ENCODE results near the gene ING5. TPM values are rescaled to one million over a fixed set of nuclear protein-coding genes. Genes with fewer than 3 reads are reported as not detected.

ING5 gene
- total and polyA plus RNA-seq, 8 donors: 19.9 to 160 (median 32.4) TPM

DNA sequence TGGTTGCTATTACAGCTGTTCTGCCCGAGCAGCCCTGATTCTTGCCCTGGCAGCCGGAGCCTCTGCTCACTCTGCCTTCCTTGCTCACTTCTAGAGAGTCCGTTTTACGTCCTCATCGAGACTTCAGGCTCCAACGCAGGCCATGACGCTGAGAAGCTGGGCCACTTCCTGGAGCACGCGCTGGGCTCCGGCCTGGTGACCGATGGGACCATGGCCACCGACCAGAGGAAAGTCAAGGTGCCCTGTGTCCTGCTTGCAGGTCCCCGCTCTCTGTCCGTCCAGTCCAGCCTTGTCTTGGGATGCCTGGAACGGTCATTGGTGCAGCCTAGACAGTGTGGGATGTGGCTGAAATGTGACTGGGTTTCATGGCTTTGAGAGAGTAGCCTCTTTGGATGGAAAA lies 49.3 kb downstream of the ING5 start:
- Histone ChIP-seq H3K36me3 (peaks cover 24 to 97% (median 92%) of the 10 kb centered on the region in 4 donors), H3K27ac (no peak overlapping the region), H3K9me3 (no peaks in the 10 kb centered on the region), H3K4me3 (no peak overlapping the region), H3K27me3 (no peaks in the 10 kb centered on the region), H3K4me1 (no peaks in the 10 kb centered on the region)
- TF ChIP-seq EP300 (IDR thresholded peaks at IDR 0.05): no peak
- TF ChIP-seq POLR2AphosphoS5 (IDR thresholded peaks at IDR 0.05): no peak
- no peak for TF ChIP-seq POLR2A (IDR thresholded peaks at IDR 0.05)
- TF ChIP-seq, protein P1, sequence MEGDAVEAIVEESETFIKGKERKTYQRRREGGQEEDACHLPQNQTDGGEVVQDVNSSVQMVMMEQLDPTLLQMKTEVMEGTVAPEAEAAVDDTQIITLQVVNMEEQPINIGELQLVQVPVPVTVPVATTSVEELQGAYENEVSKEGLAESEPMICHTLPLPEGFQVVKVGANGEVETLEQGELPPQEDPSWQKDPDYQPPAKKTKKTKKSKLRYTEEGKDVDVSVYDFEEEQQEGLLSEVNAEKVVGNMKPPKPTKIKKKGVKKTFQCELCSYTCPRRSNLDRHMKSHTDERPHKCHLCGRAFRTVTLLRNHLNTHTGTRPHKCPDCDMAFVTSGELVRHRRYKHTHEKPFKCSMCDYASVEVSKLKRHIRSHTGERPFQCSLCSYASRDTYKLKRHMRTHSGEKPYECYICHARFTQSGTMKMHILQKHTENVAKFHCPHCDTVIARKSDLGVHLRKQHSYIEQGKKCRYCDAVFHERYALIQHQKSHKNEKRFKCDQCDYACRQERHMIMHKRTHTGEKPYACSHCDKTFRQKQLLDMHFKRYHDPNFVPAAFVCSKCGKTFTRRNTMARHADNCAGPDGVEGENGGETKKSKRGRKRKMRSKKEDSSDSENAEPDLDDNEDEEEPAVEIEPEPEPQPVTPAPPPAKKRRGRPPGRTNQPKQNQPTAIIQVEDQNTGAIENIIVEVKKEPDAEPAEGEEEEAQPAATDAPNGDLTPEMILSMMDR (IDR thresholded peaks at IDR 0.05): no peak
- 88 to 96% (median 95%) methylated on average over 13 to 15 of the region's 15 CpGs for WGBS, 5 donors
- DNase-seq: no peak
- intact Hi-C loops (cut with DNase I; ENCODE audit: low total_unique reads): no loop called here

DNA sequence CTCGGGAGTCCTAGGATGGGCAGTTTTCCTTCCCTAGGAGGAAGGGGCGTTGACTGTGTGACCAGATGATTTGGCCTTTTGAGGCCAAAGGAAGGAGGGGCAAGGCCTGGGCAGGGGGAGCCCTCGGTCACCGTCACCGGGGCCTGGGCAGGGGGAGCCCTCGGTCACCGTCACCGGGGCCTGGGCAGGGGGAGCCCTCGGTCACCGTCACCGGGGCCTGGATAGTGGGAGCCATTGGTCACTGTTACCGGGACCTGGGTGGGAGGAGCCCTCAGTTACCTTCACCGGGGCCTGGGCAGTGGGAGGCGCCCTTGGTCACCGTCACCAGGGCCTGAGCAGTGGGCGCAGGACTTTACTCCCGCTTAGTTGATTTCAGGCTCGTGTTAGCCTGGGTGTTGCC lies 49.9 kb downstream of the ING5 start:
- H3K4me1 ChIP-seq: no peaks in the 10 kb centered on the region
- no peak overlapping the region for H3K27ac ChIP-seq
- DNase-seq: no peak
- intact Hi-C loops (cut with DNase I; ENCODE audit: low total_unique reads): no loop called here
- H3K36me3 ChIP-seq: peaks cover 30 to 97% (median 93%) of the 10 kb centered on the region in 4 donors
- TF ChIP-seq EP300 (IDR thresholded peaks at IDR 0.05) (no peak), POLR2AphosphoS5 (IDR thresholded peaks at IDR 0.05) (no peak), POLR2A (IDR thresholded peaks at IDR 0.05) (no peak)
- TF ChIP-seq, protein P1 (IDR thresholded peaks at IDR 0.05): no peak
- H3K27me3 ChIP-seq: no peaks in the 10 kb centered on the region
- 88 to 95% (median 95%) methylated on average over 8 to 18 of the region's 18 CpGs for WGBS, 5 donors
- H3K4me3 ChIP-seq: no peak overlapping the region
- no peaks in the 10 kb centered on the region for H3K9me3 ChIP-seq

DNA sequence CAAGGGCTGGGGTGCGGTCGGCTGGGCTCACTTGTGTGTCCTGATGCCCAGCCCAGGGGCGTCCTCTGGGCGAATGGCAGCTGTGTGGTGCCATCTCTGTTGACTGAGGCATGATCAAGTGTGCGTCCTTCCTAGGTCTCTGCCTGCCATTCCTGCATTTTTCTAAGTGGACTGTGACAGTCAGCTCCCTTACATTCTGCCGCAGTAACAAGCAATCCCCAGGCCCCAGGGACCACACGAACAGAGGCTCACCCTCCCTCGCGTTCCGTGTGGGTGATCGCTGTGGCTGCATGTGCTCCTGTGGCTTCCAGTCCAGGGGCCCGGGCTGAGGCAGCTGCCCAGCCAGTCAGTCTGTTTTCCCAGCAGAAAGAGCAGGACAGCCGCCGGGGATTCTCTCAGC lies 50.4 kb downstream of the ING5 start:
- WGBS, 5 donors: 95 to 98% (median 98%) methylated on average over 6 to 14 of the region's 14 CpGs
- H3K36me3 ChIP-seq: peaks cover 31 to 97% (median 95%) of the 10 kb centered on the region in 4 donors
- no peaks in the 10 kb centered on the region for H3K27me3 ChIP-seq
- H3K4me3 ChIP-seq: no peak overlapping the region
- intact Hi-C loops (cut with DNase I; ENCODE audit: low total_unique reads): no loop called here
- no peaks in the 10 kb centered on the region for H3K9me3 ChIP-seq
- TF ChIP-seq, protein P1 (IDR thresholded peaks at IDR 0.05): no peak
- no peak for TF ChIP-seq POLR2AphosphoS5 (IDR thresholded peaks at IDR 0.05)
- no peak for TF ChIP-seq EP300 (IDR thresholded peaks at IDR 0.05)
- TF ChIP-seq POLR2A (IDR thresholded peaks at IDR 0.05): no peak
- H3K27ac ChIP-seq: no peak overlapping the region
- no peak for DNase-seq
- no peaks in the 10 kb centered on the region for H3K4me1 ChIP-seq

DNA sequence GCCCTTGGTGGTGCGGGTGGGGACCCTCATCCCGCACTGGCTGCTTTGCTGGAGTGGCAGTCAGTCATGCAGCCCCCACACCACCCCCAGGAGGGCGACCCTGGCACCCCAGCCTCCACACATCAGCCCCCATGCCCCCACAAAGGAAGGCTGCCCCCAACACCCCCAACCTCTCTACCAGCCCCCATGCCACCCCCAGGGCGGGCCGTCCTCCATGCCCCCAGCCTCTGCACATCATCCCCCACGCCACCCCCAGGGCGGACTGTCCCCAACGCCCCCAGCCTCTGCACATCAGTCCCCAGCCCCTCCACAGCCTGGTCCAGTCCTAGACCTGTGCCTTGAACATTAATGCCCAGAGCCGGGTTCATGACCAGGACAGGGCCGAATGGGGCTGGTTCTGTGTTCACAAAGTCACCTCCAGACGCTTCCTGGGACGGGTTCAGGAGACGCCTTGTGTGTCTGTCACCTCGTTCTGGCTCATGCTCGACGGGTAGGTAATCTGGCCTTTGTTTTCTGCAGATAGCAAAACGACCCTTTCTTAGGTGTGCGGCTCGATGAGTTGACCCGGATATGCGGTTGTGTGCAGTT lies 50.9 kb downstream of the ING5 start:
- Histone ChIP-seq H3K27ac (no peak overlapping the region), H3K27me3 (no peaks in the 10 kb centered on the region), H3K36me3 (peaks cover 35 to 97% (median 96%) of the 10 kb centered on the region in 4 donors), H3K4me1 (no peaks in the 10 kb centered on the region), H3K4me3 (no peak overlapping the region), H3K9me3 (no peaks in the 10 kb centered on the region)
- DNase-seq: no peak
- WGBS, 5 donors: 90 to 94% (median 90%) methylated on average over 13 to 21 of the region's 21 CpGs
- TF ChIP-seq EP300 (IDR thresholded peaks at IDR 0.05) (no peak), POLR2A (IDR thresholded peaks at IDR 0.05) (no peak), POLR2AphosphoS5 (IDR thresholded peaks at IDR 0.05) (no peak)
- TF ChIP-seq, protein P1 (IDR thresholded peaks at IDR 0.05): no peak
- intact Hi-C loops (cut with DNase I; ENCODE audit: low total_unique reads): no loop called here
